HG03196 (cell line): ENCODE measurements around the gene ZNF519.

Experiments used
- ATAC-seq: cut with Tn5 transposase; IDR thresholded peaks from one replicate; pipeline ENCODE4 v1.9.1; 2021; ENCODE audit not compliant: unreplicated experiment

The ZNF519 gene

GRCh38 chr18:14100503-14101286 is 31.5 kb downstream of the ZNF519 start:
- no peak for ATAC-seq

GRCh38 chr18:14098428-14098827 is 33.8 kb downstream of the ZNF519 start:
- ATAC-seq, result no peak

GRCh38 chr18:14097761-14098160 is 34.5 kb downstream of the ZNF519 start:
- no peak for ATAC-seq

GRCh38 chr18:14093307-14093915 is 38.8 kb downstream of the ZNF519 start:
- no peak for ATAC-seq

GRCh38 chr18:14092625-14093306 is 39.5 kb downstream of the ZNF519 start:
- no peak for ATAC-seq

- ATAC-seq, result no peak
These were observed 42.5 kb downstream of the ZNF519 start for GRCh38 chr18:14089781-14090180.

GRCh38 chr18:14089191-14089590 is 43.0 kb downstream of the ZNF519 start:
- no peak for ATAC-seq

- no peak for ATAC-seq
These were observed 45.6 kb downstream of the ZNF519 start for GRCh38 chr18:14086458-14087231.

- ATAC-seq, result no peak
These were observed 46.3 kb downstream of the ZNF519 start for GRCh38 chr18:14085770-14086457.

GRCh38 chr18:14075196-14075595 is 57.0 kb downstream of the ZNF519 start:
- ATAC-seq, result no peak

- ATAC-seq, result no peak
These were observed 58.0 kb downstream of the ZNF519 start for GRCh38 chr18:14074187-14074586.

GRCh38 chr18:14053661-14054060 is 78.6 kb downstream of the ZNF519 start:
- ATAC-seq, result no peak
